ENCODE data around the gene FMNL3.

FMNL3 gene

DNA sequence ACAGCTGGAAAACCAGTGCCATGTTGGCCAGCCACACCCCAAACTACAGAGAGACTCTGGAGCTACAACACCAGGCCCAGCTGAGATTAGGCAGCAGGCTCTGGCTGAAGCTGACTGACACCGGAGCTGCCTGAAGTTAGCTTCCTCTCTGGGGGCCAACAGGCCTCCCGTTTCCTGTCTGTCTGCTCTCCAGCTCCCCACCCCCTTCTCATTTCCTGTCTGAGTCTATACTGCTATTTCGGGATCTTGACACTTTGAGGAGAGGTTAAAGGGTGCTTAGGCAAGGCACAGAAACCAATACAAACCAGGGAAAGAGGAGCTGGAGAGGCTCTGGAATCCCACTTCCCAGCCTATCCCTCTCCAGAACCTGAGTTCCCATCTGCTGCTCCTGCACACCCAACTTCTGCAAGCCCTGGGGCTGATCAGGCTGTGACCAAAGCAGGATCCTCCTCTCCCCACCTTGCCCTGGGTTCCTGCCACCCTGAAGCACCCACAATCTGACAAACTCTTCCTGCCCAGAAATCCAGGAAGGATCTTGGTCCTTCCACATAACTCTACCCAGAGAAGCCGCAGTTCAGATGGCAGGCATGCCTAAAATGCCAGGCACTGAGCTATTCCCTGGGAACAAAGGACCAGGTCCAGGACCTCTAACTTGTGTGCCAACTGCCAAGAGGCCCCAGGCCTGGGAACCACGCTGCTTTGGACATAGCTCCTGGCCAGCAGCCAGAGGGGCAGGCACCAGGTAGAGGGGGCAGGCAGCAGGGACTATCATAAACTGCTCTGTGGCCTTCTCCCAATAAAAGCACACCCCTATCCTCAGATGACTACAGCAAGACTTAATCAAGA, 44.0 kb downstream of the FMNL3 start:
- Histone ChIP-seq H3K27me3 (ENCODE audit: insufficient read depth, low read depth, severe bottlenecking) (no peaks in the 10 kb centered on the region), H3K27ac (no peak overlapping the region), H3K36me3 (peaks cover 25% of the 10 kb centered on the region), H3K9me3 (ENCODE audit: severe bottlenecking) (no peaks in the 10 kb centered on the region), H3K4me3 (ENCODE audit: low read depth, low read length) (no peak overlapping the region)
- no peak for DNase-seq
- TF ChIP-seq, protein P1, sequence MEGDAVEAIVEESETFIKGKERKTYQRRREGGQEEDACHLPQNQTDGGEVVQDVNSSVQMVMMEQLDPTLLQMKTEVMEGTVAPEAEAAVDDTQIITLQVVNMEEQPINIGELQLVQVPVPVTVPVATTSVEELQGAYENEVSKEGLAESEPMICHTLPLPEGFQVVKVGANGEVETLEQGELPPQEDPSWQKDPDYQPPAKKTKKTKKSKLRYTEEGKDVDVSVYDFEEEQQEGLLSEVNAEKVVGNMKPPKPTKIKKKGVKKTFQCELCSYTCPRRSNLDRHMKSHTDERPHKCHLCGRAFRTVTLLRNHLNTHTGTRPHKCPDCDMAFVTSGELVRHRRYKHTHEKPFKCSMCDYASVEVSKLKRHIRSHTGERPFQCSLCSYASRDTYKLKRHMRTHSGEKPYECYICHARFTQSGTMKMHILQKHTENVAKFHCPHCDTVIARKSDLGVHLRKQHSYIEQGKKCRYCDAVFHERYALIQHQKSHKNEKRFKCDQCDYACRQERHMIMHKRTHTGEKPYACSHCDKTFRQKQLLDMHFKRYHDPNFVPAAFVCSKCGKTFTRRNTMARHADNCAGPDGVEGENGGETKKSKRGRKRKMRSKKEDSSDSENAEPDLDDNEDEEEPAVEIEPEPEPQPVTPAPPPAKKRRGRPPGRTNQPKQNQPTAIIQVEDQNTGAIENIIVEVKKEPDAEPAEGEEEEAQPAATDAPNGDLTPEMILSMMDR (IDR thresholded peaks at IDR 0.05; ENCODE audit: low read depth, low read length), result no peak

DNA sequence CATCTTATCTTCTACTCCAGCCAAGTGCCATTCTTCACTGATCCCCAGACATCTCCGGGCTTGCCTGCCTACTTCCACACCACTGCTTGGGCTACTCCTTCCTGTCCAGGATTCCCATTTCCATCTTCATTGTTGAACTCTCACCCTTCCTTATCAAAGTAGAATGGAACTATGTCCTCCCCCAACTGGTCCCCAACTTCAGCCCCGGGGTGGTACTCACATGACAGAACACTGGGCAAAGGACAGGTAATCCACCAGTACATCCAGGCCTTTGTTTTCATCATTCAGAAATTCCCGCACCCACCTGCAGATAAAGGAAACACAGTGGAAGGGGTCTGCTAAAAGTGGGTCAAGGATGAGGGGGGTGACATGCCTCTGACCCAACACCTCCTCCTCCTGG, 45.5 kb downstream of the FMNL3 start:
- TF ChIP-seq, protein P1 (IDR thresholded peaks at IDR 0.05; ENCODE audit: low read depth, low read length), result no peak
- H3K36me3 ChIP-seq, result peaks cover 36% of the 10 kb centered on the region
- no peaks in the 10 kb centered on the region for H3K9me3 ChIP-seq (ENCODE audit: severe bottlenecking)
- no peak overlapping the region for H3K27ac ChIP-seq
- no peaks in the 10 kb centered on the region for H3K27me3 ChIP-seq (ENCODE audit: insufficient read depth, low read depth, severe bottlenecking)
- no peak for DNase-seq
- no peak overlapping the region for H3K4me3 ChIP-seq (ENCODE audit: low read depth, low read length)

- Histone ChIP-seq H3K4me3 (ENCODE audit: low read depth, low read length) (no peak overlapping the region), H3K27ac (no peak overlapping the region), H3K9me3 (ENCODE audit: severe bottlenecking) (no peaks in the 10 kb centered on the region), H3K27me3 (ENCODE audit: insufficient read depth, low read depth, severe bottlenecking) (no peaks in the 10 kb centered on the region), H3K36me3 (peaks cover 41% of the 10 kb centered on the region)
- TF ChIP-seq, protein P1 (IDR thresholded peaks at IDR 0.05; ENCODE audit: low read depth, low read length), result no peak
- no peak for DNase-seq
Measured at GRCh38 chr12:49661191-49661590, 46.0 kb downstream of the FMNL3 start.

DNA sequence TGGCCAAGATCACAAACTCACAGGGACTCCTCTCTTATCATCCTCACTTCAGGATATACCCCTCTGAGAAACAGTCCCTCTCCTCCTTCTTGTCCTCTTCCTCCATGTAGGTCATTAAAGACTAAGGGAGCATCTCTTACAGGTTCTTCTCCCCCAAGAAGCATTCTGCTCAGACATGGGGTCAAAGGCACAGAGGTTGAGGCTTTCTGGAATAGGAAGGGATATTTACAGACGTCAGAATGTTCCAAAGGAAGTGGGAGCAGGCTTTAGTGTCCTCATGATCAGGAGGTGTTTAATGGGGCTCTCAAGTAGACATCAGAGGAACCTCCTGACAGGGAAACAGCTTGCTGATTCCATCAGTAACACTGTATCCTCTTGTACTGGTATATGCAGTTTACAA, 47.5 kb downstream of the FMNL3 start:
- TF ChIP-seq, protein P1 (IDR thresholded peaks at IDR 0.05; ENCODE audit: low read depth, low read length), result no peak
- Histone ChIP-seq H3K4me3 (ENCODE audit: low read depth, low read length) (no peak overlapping the region), H3K27me3 (ENCODE audit: insufficient read depth, low read depth, severe bottlenecking) (no peaks in the 10 kb centered on the region), H3K36me3 (peaks cover 45% of the 10 kb centered on the region), H3K9me3 (ENCODE audit: severe bottlenecking) (no peaks in the 10 kb centered on the region), H3K27ac (no peak overlapping the region)
- DNase-seq, result no peak

DNA sequence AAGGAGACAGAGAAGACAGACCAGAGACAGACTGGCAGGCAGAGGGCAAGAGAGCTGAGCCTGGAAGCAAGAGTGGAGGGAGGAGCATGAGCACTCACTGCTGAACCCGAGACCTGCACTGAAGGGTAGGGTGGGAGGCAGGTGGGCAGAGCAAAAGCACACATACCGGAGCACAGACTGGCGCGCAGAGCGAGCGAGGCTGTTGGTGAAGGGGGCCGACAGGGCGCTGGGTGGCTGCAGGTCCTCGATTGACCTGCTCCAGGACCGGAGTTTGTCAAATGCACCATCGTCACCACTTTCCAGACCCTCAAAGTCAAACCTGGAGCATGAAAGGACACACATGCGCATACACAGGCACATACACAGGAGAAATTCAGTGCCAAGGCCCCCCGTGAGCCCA, 48.9 kb downstream of the FMNL3 start:
- DNase-seq, result no peak
- Histone ChIP-seq H3K9me3 (ENCODE audit: severe bottlenecking) (no peaks in the 10 kb centered on the region), H3K36me3 (peaks cover 58% of the 10 kb centered on the region), H3K27ac (no peak overlapping the region), H3K4me3 (ENCODE audit: low read depth, low read length) (no peak overlapping the region), H3K27me3 (ENCODE audit: insufficient read depth, low read depth, severe bottlenecking) (no peaks in the 10 kb centered on the region)
- TF ChIP-seq, protein P1 (IDR thresholded peaks at IDR 0.05; ENCODE audit: low read depth, low read length), result no peak

All from WERI-Rb-1 (cell line).